ENCODE measurements around the gene MRGPRD.
"Not testable (repeated sequence)": the region's sequence is repeated elsewhere in the genome, so short reads cannot be mapped to it uniquely, and the experiment has no call there.

Gene MRGPRD

DNA sequence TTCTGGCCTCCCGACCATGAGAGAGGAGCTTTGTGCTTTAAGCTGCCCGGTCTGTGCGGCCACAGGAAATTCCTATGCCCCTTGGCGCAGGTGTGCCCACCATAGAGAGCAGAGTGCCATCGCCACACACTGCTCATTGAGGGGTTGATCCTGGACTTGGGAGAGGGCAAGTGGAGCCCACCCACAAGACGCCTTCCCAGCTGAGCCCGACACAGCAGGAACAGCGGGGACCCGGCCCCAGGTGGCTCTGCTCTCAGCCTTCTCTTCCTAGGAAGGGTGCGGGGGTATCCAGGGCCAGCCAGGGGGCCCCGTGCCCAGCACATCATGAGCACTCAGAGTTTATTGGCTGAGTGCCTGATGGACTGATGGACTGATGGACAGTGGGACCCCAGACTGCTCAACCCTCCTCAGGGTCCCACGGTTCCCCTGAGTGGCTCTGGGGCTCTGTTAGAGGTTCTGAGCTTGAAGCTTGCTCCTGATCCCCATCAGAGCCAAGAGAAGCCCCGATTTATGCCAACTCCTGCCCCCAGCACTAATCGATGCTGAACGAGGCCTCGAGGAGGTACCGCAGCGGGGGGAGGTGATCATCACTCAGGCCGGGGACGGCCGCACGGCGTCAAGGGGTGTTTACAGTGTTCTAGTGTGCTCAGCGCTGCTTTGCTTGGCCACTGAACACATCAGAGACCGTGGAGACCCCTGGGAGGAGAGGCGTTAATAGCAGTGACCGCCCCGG, 13.5 kb upstream of the MRGPRD start:
- no peak for DNase-seq (ENCODE audit: low spot score)
- no peak for FAIRE-seq

- DNase-seq (ENCODE audit: low spot score) (no peak), FAIRE-seq (no peak)
These were observed 12.8 kb upstream of the MRGPRD start for GRCh38 chr11:68993546-68993945.

GRCh38 chr11:68992743-68993255, 12.0 kb upstream of the MRGPRD start:
- no peak for FAIRE-seq

GRCh38 chr11:68990995-68991780, 10.4 kb upstream of the MRGPRD start:
- FAIRE-seq: no peak
- no peak for DNase-seq (ENCODE audit: low spot score)

More at GRCh38 chr11:68992743-68993255, 12.0 kb upstream of the MRGPRD start:
- DNase-seq (ENCODE audit: low spot score): no peak

DNA sequence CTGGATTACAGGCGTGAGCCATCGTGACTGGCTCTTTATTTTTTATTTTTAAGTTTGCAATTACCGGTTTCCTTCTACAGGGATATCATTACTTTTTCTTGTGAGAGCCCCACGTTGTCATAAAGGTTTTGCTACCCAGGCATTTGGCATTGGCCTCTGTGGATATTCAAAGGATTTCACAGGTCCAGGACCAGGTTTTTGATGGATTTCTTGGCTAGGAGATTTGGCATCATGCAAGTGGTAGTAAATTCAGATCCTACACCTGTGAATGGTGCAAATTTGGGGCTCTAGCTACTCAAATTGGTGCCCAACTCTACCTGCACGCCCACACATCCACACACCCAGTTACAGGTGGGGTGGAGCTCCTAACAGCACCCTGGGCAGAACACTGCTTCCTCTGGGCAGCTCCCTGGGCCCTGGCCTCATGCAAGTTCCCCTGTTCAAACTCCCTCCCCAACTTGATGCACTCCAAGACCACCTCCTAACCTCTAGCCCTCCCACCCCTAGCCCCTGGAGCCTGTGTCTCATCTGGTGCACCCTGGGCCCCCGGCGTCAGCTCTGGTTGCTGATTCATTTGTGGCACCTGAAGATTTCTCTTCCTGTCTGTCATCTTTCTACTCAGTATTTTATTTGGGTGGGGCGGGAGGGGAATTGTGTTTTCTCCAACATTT, 9.3 kb upstream of the MRGPRD start:
- no peak for DNase-seq (ENCODE audit: low spot score)
- FAIRE-seq: no peak

GRCh38 chr11:68988491-68988890, 7.7 kb upstream of the MRGPRD start:
- FAIRE-seq (no peak), DNase-seq (ENCODE audit: low spot score) (no peak)

- FAIRE-seq (no peak), DNase-seq (ENCODE audit: low spot score) (no peak)
These were observed 6.4 kb upstream of the MRGPRD start for GRCh38 chr11:68987211-68987610.

DNA sequence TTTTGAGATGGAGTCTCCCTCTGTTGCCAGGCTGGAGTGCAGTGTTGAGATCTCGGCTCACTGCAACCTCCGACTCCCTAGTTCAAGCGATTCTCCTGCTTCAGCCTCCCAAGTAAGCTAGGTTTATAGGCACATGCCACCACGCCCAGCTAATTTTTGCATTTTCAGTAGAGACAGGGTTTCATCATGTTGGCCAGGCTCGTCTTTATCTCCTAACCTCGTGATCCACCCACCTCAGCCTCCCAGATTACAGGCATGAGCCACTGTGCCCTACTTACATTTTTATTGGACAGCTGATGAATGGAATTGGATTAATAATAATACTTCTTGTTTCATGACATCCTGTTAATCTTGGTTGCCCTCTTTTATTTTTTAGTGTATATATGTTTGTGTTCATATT, 3.0 kb upstream of the MRGPRD start:
- FAIRE-seq: no peak
- no peak for DNase-seq (ENCODE audit: low spot score)

DNA sequence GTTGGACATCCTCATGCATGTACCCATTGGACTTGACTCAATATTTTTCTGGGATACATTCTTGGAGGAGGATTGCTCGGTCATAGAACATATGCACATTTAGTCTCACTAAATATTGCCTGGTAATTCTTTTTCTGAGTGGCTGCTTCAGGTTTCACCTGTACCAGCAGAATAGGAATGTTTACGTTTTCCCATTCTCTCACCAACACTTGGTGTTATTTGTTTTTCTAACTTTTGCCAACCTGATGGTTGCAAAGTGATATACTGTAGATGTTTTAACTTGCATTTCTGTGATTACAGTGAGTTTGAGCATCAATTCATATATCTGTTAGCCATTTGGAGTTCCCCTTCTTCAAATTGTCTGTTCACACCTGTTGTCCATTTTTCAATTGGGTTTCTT, 1.3 kb upstream of the MRGPRD start:
- FAIRE-seq: no peak
- no peak for DNase-seq (ENCODE audit: low spot score)

DNA sequence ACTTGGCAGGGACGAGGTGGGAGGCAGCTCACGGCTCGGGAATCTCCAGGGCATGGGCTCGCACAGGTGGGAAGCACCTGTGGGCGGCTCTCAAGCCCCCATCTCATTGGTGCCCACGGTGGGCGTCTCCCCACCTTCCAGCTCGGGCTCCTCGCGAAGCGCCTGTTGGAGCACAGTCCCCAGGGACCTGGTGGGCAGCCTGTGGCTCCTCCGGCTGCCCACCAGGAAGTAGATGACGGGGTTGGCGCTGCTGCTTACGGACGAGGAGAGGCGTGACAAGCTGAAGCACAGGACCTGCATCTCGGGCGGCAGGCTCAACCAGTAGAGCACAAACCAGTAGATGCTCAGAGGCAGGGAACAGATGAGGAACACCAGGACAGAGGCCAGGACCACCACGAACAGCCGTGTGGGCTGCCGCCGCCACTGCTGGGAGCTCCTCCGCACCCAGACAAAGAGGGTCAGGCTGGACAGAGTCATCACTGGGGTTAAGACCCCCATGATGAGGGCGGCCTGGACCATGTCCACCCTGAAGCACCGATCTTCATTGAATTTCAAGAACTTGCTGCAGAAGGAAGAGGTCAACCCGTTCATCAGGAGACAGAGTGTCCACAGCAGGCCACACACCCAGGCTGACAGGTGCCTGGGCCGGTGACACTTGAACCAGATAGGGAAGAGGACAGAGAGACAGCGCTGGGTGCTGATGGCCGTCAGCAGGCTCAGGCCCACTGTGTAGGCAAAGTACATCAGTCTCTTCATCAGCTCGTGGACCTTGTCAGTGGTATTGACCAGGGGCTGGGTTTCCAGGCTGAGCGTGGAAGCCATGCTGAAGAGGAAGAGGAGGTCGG, 633 bp downstream of the MRGPRD start:
- DNase-seq (ENCODE audit: low spot score) (no peak), FAIRE-seq (no peak)

- no peak for FAIRE-seq
- DNase-seq (ENCODE audit: low spot score): no peak
These were observed 1.7 kb downstream of the MRGPRD start for GRCh38 chr11:68978931-68979594.

GRCh38 chr11:68978626-68978930, 2.2 kb downstream of the MRGPRD start:
- no peak for DNase-seq (ENCODE audit: low spot score)
- FAIRE-seq: no peak

GRCh38 chr11:68977781-68978625, 2.8 kb downstream of the MRGPRD start:
- FAIRE-seq (no peak), DNase-seq (ENCODE audit: low spot score) (no peak)

- DNase-seq (ENCODE audit: low spot score) (no peak), FAIRE-seq (no peak)
These were observed 4.2 kb downstream of the MRGPRD start for GRCh38 chr11:68976563-68976962.

- DNase-seq (ENCODE audit: low spot score) (no peak), FAIRE-seq (no peak)
These were observed 4.7 kb downstream of the MRGPRD start for GRCh38 chr11:68976095-68976494.

DNA sequence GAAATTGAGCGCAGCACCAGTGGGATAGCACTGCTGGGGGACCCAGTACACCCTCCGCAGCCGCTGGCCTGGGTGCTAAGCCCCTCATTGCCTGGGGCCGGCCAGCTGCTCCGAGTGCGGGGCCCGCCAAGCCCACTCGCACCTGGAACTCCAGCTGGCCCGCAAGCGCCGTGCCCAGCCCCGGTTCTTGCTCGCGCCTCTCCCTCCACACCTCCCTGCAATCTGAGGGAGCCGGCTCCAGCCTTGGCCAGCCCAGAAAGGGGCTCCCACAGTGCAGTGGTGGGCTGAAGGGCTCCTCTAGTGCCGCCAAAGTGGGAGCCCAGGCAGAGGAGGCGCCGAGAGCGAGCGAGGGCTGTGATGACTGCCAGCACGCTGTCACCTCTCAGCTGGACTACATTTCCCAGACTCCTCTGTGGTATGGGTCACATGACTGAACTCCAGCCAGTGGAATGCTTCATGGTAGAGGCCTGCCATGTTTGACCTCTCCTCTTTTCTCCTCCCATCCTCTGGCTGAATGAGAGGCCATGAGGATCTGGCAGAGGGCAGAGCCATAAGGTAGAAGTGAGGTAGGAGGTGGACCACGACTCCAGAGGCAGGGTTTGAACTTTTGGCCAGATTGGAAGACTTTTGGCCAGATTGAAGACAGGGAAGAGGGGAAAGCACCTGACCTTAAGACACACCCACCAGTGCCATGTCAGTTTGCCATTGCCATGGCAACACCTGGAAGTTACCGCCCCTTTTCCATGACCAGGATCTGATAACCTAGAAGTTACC, 6.2 kb downstream of the MRGPRD start:
- peak; percentile 41 for DNase-seq (ENCODE audit: low spot score)
- no peak for FAIRE-seq

DNA sequence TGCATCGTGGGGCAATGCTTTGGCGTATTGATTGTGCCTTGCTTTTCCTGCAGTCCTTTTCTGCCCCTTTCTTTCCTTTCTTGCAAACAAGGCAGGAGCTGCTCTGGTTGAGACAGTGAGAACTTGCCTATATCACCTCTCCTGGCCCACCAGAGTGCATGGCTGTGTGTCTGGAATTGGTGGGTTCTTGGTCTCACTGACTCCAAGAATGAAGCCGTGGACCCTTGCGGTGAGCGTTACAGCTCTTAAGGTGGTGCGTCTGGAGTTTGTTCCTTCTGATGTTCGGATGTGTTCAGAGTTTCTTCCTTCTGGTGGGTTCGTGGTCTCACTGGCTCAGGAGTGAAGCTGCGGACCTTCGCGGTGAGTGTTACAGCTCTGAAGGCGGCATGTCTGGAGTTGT, 7.1 kb downstream of the MRGPRD start:
- DNase-seq (ENCODE audit: low spot score); FAIRE-seq: not testable (repeated sequence)

- FAIRE-seq (no peak), DNase-seq (ENCODE audit: low spot score) (no peak)
These were observed 7.6 kb downstream of the MRGPRD start for GRCh38 chr11:68973219-68973618.
